SW480 (cell line): Measurements from ENCODE around the gene AREL1.

ENCODE experiments used
- DNase-seq: peaks from one replicate; pipeline ENCODE4 v3.0.0-alpha.2; 2016; ENCODE audit warnings: low spot score

Gene AREL1

DNA sequence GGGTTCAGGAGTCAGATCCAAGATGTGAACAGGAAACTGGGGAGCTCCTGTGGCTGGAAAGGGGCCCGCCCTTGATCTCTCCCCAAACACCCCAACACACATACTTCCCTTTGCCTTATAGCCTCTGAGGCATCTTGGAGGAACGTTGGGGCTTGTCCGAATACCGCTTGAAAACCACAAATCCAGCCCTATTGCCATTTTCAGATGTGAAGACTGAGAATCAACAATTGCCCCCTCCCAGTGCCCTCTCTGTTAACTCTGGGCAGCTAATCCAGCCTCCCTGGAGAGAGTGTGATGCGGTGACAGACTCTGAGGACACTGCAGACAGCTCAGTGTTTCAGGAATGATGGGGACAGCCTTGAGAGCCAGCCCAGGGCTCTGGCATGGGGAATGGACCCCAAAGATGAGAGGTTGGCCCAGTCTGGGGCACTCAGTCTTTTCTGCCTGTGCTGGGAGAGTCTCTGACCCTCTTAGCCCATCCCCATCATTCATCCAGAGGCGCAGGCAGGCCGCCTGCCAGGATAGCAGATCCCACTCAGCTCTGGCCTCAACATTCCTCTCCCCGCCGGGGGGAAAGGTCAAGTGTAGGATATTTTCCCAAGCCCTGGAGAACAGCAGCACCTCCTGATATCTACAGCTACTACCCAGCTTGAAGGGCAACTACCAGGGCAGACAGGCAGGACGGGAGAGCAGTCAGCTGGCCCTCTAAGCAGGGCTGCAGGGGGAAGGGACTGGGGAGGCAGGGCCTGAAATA is 76.3 kb downstream of the AREL1 start:
- no peak for DNase-seq

DNA sequence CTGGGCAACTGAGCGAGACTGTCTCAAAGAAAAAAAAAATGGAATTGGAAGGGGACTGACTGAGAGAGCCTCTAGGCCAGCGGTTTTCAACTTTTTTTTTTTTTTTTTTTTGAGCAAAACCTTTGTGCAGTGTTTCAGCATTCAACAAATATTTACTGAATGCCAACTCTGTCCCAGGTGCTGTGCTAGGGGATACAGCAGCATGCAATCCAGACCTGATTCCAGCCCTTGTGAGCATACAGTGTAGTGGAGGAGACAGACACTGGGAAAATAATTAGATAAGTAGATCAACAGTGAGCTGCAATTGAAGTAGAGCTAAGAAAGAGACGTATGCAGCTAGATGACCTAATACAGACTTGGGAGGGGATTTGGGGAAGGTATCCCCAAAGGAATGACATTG is 77.0 kb downstream of the AREL1 start:
- DNase-seq = no peak

DNA sequence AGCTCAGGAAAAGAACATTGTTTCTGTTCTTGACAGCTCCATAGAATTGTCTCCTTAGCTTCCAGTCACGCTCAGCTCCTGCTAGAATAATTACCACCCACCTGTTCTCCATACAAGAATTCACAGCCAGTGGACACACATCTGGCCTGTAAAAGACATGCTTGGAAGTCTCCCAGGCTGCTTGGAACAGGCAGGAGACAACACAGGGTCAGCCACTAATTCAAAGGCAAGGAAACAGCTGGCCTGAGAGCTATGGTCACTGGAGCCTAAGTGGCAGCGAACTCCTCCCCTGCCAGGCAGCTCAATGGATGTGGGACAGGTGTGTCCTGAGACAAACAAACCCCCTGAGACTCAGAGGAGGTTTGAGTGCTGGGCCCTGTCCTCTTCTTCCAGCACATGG is 77.9 kb downstream of the AREL1 start:
- no peak for DNase-seq

DNA sequence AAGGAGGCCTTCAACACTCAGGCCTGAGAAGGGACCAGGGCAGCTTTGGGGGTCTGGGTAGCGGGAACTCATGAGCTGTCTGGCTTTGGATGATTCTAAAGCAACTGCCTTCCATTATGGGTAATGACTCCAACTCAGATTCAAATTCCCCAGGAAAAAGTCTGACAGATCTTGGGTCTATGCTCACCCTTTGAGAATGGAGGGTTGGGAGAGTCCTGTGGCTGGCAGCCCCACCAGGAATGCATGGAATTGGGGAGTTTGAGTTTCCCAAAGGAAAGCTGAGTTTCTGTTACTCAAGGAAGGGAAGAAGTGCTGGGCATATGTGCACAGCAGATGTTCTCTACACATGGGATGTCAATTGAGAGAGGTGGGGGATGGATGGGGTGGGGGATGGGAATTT is 78.4 kb downstream of the AREL1 start:
- no peak for DNase-seq

DNA sequence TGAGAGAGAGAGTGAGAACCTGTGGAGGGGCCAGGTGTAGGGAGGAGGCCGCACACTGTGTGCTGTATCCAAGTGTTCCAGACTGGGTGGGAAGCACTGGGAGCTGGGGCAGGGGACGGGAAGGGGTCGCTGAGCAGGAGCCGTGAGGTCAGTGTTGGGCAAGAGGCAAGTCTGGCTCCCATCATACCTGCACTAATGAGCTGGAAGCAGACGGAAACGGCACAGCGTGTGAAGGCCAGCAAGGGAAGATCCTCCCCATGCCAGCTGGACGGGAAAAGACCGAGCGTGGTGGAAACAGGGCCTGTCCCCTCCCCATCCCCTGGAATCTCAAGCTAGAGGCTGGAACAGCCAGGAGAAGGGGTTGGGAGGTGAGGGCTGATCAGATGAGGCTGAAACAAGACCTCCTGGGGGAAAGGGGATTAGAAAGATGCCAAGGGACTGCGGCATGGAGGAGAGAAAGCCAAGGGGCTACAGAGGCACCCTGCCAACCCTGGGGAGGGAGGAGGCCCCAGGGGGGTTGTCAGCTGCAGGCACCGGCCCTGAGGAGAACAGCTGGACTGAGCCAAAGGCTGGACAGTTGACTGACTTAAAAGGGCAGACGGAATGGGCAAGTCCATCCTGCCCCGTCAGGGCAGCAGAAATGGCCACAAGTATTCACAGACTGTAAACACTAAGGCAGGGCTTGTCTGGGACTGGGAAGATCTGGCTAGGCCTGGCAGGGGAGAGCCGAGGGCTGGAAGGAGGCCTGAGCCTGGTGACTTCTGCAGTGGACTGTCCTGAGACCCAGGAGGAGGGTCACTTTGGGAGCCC is 81.8 kb downstream of the AREL1 start:
- no peak for DNase-seq

DNA sequence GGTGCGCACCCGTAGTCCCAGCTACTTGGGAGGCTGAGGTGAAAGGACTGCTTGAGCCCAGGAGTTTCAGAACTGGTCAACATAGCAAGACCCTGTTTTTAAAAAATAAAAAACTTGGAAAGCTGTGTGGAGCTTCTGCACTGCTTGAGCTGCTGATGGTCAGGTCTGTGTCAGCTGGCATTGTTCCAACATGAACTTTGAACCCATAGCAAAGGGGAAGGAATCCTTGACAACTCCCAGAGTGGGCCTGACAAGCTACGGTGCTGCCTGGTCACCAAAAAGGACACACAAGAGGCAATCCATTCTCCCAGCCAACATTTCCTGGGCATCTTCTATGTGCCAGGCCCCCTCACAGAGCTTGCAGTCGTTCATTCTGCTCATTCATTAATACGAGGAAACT is 84.5 kb downstream of the AREL1 start:
- no peak for DNase-seq

DNA sequence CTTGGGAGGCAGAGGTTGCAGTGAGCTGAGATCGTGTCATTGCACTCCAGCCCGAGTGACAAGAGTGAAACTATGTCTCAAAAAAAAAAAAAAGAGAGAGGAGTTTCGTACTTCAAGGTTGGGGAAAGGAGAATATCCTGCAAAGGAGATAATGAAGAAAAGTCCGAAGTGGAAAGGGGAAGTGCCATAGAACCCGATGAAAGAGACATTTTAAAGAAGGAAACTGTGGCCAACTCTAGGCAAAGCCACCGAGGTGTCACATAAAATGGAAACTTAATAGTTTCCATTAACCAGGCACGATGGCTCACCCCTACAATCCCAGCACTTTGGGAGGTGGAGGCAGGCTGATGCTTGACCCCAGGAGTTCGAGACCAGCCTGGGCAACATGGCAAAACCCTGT is 85.8 kb downstream of the AREL1 start:
- no peak for DNase-seq

DNA sequence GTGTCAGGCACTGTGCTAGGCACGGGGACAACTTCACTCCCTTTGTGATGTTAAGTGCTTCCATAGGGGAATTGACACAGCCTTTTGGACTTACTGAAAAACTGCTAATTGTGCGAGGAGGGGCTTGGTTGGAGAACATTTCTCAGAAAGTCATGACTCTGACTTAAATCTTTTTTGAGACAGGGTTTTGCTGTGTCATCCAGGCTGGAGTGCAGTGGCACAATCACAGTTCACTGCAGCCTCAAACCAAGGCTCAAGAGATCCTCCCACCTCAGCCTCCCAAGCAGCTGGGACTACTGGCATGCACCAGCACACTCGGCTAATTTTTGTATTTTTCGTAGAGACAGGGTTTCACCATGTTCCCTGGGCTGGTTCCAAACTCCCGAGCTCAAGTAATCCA is 90.6 kb downstream of the AREL1 start:
- DNase-seq = no peak

DNA sequence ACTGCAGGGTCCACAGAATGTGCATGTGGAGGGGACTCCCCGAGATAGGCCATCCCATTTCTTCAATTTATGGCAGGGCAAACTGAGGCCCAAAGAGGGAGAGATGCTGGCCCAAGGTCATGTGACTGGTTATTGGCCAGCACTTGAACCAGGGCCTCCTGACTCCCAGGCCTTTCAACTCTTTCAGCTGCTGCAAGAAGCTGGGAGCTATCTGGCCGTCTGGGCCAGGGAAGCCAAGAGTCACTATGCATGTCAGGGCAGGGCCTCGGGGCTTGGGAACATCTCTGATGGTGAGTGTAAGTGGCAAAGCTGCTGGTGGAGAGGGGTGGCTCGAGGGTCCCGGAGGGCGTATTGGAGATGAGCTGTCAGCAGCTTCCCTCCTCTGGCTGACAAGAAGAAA is 91.3 kb downstream of the AREL1 start:
- DNase-seq = no peak

DNA sequence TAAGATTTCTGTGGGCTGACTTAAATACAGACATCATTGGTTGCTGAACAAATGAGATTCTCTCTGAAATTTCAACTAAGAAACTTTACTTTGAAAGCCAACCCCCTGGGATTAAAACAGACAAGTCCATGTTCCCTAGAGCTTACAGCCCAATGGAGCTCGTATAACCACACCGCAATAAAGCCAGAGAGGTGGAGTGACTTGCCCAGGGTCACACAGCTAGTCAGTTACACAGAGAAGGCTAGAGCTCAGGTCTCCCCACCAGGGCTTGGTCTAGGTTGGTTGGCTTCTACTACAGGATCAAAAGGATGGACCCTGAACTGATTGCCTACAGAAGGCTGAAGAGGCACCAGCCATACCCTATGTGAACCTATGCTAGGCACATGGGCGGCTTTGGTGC is 92.0 kb downstream of the AREL1 start:
- no peak for DNase-seq

DNA sequence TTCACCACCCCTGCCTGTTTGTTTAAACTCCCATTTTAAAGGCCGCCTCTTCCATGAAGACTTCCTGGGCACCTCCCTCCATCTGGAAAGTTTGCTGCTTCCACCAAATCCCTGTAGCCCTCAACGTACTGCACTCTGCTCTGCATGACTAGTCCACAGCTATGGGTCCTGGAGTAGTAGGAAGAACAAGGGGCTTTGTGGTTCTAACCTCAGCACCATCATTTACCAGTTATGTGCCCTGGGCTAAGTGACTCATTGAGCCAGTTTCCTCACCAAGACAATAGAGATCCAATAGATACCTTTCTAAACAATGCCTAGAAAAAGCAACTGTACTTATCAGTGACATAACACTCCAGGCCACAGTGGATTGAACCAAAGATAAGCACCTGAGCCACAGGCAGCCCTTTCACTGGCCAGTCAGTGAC is 92.4 kb downstream of the AREL1 start:
- peak; percentile 98 for DNase-seq

DNA sequence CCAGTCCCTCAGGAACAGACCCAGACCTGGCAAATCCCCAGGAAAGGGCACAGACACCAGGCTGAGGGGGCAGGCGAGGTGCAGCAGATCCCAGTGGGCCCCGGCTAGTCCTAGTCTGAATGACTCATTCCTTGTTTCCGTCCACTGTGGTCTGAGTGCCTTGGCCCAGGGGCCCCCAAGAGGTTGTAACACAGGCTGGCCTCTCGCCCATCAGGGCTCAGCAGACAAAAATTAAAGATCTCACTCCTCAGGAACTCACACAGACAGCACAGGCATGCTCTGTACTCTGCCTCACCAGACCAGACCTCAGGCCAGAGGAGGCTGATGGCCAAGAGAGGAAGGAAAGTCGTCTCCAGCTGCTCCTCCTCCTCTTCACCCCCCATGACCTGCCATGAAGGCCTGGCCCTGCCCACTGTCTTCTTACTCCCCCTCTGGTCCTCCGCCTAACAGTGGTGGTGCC is 93.2 kb downstream of the AREL1 start:
- DNase-seq = peak; percentile 79

DNA sequence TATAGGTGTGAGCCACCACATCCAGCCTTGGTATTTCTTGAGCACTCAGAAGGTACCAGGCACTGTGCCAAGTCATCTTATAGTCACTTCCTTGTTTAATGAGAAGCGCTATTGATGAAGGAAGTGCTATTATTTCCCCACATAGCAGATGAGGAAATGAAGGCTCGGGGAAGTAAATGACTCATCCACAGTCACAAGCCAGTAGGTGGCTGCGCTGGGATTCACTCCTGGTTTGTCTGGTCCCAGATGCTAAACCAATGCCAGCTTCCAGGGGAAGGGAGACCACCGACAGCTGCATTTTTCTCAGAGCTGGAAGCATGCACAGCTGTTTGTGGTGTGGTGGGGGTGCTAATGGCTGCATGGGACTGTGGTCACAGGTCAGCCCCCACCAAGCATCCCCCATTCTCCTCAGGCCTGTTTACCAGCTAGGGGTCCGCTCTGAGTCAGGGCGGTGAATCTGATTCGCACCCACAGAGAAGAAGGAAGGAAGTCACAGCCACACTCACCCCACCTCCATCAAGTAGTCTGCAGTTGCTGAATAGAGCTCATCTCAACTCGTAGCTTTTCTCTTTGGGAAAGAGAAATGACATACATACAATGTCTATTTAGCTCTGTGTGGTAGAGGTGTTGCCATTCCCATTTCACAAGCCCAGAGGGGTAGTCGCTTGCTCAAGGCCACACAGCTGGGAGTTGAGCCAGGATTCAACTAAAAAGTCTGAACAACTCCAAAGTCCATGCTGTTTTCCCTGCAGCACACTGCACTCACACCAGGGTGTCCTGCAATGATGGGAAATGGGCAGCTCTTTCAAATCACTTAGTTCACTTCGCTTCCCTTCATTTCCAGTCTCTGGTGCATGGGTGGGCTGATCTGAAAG is 94.6 kb downstream of the AREL1 start:
- DNase-seq = no peak

DNA sequence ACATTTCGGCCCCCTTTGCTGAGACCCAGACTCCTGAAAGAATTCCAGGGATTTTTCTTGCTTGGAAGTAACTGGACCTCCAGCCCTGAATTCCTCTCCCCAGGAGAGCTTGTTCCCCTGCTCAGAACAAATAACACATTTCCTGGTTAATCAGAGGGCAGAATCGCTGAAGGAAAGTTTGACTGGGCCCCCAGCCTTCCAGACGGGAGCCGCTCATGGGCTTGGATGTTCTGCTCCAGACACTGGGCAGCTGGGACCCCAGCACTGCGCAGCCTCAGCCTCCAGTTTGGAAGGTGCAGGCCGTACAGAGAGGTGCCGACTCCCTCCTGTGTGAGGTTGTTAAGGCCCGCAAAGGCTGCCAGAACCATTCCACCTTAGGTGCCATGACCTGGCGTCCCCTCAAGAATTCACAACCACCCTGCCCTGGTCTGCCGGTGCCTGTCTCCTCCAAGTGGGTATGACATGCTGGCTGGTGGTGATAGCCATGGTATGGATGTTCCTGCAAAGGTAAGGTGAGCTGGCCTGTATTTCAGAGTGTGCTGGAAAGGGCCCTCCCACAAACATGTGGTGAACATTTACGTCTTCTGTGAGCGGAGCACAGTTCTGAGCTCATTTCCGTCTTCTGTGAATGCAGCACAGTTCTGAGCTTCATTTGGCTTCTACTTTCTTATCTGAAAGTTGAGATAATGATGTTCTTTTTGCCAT is 95.7 kb downstream of the AREL1 start:
- DNase-seq = no peak

DNA sequence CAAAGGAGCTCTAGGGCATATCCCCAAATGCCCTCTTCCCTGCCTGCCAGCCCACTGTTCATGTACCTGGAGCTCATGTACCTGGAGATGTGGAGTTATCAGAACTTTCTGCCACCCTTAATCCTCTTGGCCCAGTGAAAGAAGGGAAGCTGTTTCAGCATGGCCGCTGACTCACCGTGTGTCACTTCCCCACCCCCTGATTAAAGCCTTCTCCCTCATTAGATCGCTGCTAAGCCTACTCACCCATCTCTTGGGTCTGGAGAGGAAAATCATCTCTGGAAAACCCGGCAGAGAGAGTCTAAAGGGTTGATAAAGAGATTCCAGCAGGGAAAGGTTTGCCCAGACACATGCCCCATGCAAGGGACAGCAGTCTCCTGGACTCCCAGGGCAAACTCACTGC is 96.4 kb downstream of the AREL1 start:
- peak; percentile 81 for DNase-seq

DNA sequence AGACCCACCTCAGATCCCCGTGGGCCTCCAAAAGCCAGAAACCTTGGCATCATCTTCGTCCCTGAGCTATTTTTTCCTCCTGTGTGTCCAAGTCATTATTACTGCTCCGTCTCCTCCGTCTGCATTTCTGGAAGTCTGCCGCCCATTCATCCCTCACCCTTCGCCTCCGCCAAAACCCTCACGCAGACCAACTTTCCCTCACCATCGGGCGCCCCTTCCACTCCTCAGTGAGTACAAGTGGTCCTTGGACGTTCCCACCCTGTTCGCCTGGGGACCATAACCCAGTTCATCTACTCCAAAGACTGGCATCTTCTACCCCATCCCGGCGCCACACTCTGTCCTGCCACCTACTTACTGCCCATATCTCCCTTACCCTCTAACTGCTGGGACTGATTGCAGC is 97.1 kb downstream of the AREL1 start:
- DNase-seq = no peak

DNA sequence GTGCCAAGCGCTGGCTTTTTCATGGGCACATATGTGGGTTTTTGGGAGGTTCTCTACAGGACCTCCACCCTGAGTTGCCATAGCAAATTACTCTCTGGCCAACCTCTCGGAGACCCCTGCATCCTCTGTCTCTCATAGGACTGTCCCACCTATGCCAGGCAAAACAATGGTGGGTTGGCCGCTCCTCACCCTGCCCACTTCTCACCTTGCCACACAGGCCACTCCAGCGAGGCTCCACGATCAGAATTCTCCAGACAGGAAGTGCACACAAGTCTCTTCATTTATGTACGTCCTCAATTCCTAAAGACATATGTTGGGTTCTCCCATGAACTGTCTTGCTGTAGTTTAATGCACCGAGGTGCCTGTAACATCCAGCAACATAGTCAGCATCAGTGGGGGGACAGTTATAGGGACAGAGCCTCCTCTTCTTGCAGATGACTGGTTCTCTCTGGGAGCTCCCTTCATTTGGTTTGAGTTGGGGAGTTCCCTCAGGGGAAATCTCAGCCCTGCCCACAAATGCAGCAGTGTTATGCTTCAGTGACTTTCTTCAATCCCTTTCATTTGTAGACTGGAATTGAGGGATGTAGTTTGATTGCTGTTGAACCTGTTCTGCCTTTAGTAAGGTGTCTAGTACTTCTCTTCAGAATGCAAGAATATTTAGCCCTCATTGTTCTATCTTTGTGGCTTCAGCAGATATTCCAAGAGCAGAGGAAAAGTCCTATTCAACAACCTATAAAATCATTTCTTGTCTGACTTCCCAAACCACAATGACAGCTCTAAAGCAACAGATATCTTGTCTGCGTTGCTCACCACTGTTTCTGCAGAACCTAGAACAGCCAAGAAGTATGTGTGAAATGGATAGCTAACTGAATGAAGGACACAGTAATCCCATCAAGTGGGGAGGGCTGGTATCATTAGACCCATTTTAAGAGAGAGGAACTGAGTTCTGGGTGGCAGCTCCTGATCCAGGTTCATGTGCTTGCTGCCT is 98.1 kb downstream of the AREL1 start:
- no peak for DNase-seq

DNA sequence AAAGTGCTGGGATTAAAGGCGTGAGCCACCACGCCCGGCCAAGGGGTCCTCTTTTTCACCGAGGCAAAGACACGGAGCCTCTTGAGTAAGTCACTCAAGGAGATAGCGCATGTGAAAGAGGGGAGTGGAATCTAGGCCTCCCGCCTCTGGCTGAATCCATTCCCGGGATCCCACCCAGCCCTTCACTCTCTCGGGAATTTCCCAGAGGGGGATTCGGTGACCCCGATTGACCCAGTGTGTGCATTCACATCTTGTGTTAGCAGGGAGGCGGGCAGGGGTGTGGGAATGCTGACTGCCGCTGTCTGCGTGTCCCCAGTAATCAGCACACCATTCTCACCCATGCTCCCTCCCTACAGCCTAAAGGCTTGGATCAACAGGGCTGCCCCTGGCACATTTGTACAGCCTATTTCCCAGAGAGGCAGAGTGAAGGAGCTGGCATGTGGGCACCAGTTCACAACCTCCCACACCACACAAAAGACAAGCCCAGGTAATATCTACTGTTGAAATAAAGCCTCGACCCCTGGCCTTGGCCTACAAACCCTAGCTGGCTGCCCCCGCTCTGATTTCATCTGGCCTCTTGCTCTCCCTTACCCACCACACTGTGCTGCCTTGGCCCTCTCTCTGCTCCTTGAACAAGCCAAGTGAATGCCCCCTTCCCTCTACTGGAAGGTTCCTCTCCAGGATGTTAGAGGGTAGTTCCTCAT is 99.5 kb downstream of the AREL1 start:
- no peak for DNase-seq

DNA sequence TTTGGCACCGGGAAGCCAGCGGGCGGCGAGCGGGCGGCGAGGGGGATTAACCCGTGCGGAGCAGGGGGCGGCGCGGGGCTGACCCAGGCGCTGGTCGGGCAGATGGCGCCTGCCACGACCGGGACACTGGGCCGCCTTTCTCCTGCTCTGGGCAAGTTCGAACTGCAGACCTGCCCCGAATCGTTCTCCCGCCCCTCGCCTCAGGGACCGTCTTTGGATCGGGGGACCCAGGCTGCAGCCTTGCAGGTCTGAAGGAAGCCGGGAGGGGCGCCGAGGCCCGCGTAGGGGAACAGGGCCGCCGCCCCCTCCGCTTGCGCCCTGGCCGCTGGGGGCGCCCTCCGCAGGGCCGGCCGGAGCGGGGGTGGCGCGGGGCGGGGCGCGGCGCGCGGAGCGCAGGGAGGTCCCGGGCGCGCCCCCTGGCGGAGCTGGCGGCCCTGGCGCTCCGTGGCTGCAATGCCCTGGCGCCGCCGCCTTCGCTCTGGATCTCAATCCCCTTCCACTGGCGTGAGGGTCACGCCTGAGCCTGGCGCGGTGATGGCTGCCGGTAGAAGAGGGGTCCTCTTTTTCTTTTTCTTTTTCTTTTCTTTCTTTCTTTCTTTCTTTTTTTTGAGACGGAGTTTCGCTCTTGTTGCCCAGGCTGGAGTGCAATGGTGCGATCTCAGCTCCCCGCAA is 100.4 kb downstream of the AREL1 start:
- peak; percentile 71 for DNase-seq
